ENCODE results near the gene SNRNP70.
"Not testable (repeated sequence)": the region's sequence is repeated elsewhere in the genome, so short reads cannot be mapped to it uniquely, and the experiment has no call there.

- not testable (repeated sequence) for TF ChIP-seq EGR1 (IDR thresholded peaks at IDR 0.05; ENCODE audit: borderline replicate concordance in 1 of 2, low read depth in 2 of 2, low read length in 2 of 2); LARP7 (IDR thresholded peaks at IDR 0.05); SIX5 (IDR thresholded peaks at IDR 0.05; ENCODE audit: low read depth, low read length, severe bottlenecking); PAX5 (IDR thresholded peaks at IDR 0.05; ENCODE audit: borderline replicate concordance, low read depth, low read length); SP1 (IDR thresholded peaks at IDR 0.05; ENCODE audit: low read depth, low read length); TBL1XR1 (IDR thresholded peaks at IDR 0.05; ENCODE audit: low read depth, low read length); MXI1 (IDR thresholded peaks at IDR 0.05; ENCODE audit: low read depth, low read length); HCFC1 (IDR thresholded peaks at IDR 0.05; ENCODE audit: low read length)
- TF ChIP-seq, protein P1, sequence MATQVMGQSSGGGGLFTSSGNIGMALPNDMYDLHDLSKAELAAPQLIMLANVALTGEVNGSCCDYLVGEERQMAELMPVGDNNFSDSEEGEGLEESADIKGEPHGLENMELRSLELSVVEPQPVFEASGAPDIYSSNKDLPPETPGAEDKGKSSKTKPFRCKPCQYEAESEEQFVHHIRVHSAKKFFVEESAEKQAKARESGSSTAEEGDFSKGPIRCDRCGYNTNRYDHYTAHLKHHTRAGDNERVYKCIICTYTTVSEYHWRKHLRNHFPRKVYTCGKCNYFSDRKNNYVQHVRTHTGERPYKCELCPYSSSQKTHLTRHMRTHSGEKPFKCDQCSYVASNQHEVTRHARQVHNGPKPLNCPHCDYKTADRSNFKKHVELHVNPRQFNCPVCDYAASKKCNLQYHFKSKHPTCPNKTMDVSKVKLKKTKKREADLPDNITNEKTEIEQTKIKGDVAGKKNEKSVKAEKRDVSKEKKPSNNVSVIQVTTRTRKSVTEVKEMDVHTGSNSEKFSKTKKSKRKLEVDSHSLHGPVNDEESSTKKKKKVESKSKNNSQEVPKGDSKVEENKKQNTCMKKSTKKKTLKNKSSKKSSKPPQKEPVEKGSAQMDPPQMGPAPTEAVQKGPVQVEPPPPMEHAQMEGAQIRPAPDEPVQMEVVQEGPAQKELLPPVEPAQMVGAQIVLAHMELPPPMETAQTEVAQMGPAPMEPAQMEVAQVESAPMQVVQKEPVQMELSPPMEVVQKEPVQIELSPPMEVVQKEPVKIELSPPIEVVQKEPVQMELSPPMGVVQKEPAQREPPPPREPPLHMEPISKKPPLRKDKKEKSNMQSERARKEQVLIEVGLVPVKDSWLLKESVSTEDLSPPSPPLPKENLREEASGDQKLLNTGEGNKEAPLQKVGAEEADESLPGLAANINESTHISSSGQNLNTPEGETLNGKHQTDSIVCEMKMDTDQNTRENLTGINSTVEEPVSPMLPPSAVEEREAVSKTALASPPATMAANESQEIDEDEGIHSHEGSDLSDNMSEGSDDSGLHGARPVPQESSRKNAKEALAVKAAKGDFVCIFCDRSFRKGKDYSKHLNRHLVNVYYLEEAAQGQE (IDR thresholded peaks at IDR 0.05; ENCODE audit: low read depth, low read length) = not testable (repeated sequence)
- TF ChIP-seq, protein P2, sequence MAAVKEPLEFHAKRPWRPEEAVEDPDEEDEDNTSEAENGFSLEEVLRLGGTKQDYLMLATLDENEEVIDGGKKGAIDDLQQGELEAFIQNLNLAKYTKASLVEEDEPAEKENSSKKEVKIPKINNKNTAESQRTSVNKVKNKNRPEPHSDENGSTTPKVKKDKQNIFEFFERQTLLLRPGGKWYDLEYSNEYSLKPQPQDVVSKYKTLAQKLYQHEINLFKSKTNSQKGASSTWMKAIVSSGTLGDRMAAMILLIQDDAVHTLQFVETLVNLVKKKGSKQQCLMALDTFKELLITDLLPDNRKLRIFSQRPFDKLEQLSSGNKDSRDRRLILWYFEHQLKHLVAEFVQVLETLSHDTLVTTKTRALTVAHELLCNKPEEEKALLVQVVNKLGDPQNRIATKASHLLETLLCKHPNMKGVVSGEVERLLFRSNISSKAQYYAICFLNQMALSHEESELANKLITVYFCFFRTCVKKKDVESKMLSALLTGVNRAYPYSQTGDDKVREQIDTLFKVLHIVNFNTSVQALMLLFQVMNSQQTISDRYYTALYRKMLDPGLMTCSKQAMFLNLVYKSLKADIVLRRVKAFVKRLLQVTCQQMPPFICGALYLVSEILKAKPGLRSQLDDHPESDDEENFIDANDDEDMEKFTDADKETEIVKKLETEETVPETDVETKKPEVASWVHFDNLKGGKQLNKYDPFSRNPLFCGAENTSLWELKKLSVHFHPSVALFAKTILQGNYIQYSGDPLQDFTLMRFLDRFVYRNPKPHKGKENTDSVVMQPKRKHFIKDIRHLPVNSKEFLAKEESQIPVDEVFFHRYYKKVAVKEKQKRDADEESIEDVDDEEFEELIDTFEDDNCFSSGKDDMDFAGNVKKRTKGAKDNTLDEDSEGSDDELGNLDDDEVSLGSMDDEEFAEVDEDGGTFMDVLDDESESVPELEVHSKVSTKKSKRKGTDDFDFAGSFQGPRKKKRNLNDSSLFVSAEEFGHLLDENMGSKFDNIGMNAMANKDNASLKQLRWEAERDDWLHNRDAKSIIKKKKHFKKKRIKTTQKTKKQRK (IDR thresholded peaks at IDR 0.05; ENCODE audit: low read depth, low read length) = not testable (repeated sequence)
- TF ChIP-seq, protein P3, sequence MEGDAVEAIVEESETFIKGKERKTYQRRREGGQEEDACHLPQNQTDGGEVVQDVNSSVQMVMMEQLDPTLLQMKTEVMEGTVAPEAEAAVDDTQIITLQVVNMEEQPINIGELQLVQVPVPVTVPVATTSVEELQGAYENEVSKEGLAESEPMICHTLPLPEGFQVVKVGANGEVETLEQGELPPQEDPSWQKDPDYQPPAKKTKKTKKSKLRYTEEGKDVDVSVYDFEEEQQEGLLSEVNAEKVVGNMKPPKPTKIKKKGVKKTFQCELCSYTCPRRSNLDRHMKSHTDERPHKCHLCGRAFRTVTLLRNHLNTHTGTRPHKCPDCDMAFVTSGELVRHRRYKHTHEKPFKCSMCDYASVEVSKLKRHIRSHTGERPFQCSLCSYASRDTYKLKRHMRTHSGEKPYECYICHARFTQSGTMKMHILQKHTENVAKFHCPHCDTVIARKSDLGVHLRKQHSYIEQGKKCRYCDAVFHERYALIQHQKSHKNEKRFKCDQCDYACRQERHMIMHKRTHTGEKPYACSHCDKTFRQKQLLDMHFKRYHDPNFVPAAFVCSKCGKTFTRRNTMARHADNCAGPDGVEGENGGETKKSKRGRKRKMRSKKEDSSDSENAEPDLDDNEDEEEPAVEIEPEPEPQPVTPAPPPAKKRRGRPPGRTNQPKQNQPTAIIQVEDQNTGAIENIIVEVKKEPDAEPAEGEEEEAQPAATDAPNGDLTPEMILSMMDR (IDR thresholded peaks at IDR 0.05 in 2 of 3, conservative IDR thresholded peaks at IDR 0.05 in 1 of 3; ENCODE audit: control insufficient read depth in 2 of 3, extremely low read depth in 1 of 3, insufficient read depth in 1 of 3, low read depth in 3 of 3, low read length in 3 of 3) = not testable (repeated sequence)
Measured at GRCh38 chr19:49049011-49049410, 36.2 kb upstream of the SNRNP70 start, which contains the start of gene CGB8.

All from GM12878 (cell line).